B cell (primary cell): Measurements from ENCODE around the gene RTP1. TPM values are rescaled to one million over a fixed set of nuclear protein-coding genes. Genes with fewer than 3 reads are reported as not detected.

Experiments
- ATAC-seq: fragments of 200-7000 bp; cut with Tn5 transposase; one replicate; pipeline ENCODE4 v1.10.0; 2021; ENCODE audit warnings: low read depth, mild to moderate bottlenecking, moderate number of reproducible peaks, moderate library complexity
- CTCF ChIA-PET: fragments of 350-600 bp; sonication (Branson Sonifier 250); formaldehyde crosslinking; loops from one replicate; lab custom pipeline; 2021; ENCODE audit warnings: antibody characterized with exemption, inconsistent platforms; lab: Charles Lee
- POLR2A ChIA-PET: fragments of 350-600 bp; sonication (Branson Sonifier 250); formaldehyde crosslinking; loops from one replicate; lab custom pipeline; 2021; ENCODE audit warnings: antibody characterized with exemption; lab: Charles Lee
- DNase-seq: peaks from one replicate; pipeline ENCODE4 v3.0.0; 2013
- H2AFZ ChIP-seq: 2 replicates; pipeline ENCODE4 v1.6.1; 2012; ENCODE audit warnings: mild to moderate bottlenecking, low read depth, low read length; ENCODE audit not compliant: insufficient read depth, poor library complexity, severe bottlenecking
- H3K27ac ChIP-seq, 2 donors: 1 replicate in 1 of 2; 2 replicates in 1 of 2; pipeline ENCODE4 v1.5.1; 2012 to 2013; ENCODE audit warnings: low read length in 2 of 2, mild to moderate bottlenecking in 2 of 2, moderate library complexity in 1 of 2
- H3K27me3 ChIP-seq, 4 experiments: fragments of 200-600 bp in 1 of 4; sonication (generic) in 1 of 4; replicated peaks in 1 of 4; 1 replicate in 2 of 4; 2 replicates in 2 of 4; pipeline versions ENCODE4 v1.6.1 to v1.7.0; 2013 to 2016; ENCODE audit warnings: low read length in 3 of 4, mild to moderate bottlenecking in 2 of 4, mixed read lengths in 1 of 4, moderate library complexity in 1 of 4; ENCODE audit not compliant: insufficient read depth in 4 of 4, control insufficient read depth in 3 of 4; ENCODE audit errors: control extremely low read depth in 1 of 4
- H3K36me3 ChIP-seq, 2 experiments: replicated peaks in 1 of 2; 1 replicate in 1 of 2; 2 replicates in 1 of 2; pipeline versions ENCODE4 v1.6.1 to v1.7.1; 2013; ENCODE audit warnings: low read length in 1 of 2; ENCODE audit not compliant: insufficient read depth in 2 of 2, control insufficient read depth in 1 of 2; ENCODE audit errors: control extremely low read depth in 1 of 2, extremely low read depth in 1 of 2
- H3K4me1 ChIP-seq, 2 donors: fragments of 200-600 bp in 1 of 2; sonication (generic) in 1 of 2; 1 replicate in 1 of 2; 2 replicates in 1 of 2; pipeline versions ENCODE4 v1.5.1 to v1.6.1; 2013 to 2017; ENCODE audit warnings: low read length in 2 of 2; ENCODE audit not compliant: control insufficient read depth in 2 of 2, insufficient read depth in 2 of 2
- H3K4me2 ChIP-seq: replicated peaks from 2 replicates; pipeline ENCODE3; 2012; ENCODE audit warnings: mild to moderate bottlenecking, low read depth, low read length; ENCODE audit not compliant: poor library complexity, severe bottlenecking
- H3K4me3 ChIP-seq, 5 experiments: fragments of 200-600 bp in 1 of 5; sonication (generic) in 1 of 5; 1 replicate in 3 of 5; 2 replicates in 2 of 5; pipeline versions ENCODE4 v1.5.1 to v1.7.0; 2011 to 2016; ENCODE audit warnings: low read length in 4 of 5, mild to moderate bottlenecking in 4 of 5, low read depth in 2 of 5, control low read depth in 1 of 5, moderate library complexity in 1 of 5; ENCODE audit not compliant: insufficient read depth in 1 of 5; ENCODE audit errors: control extremely low read depth in 1 of 5, extremely low read depth in 1 of 5
- H3K79me2 ChIP-seq: fragments of 200-600 bp; sonication (generic); one replicate; pipeline ENCODE4 v1.6.0; 2016; ENCODE audit warnings: low read length; ENCODE audit not compliant: control insufficient read depth, insufficient read depth
- H3K9ac ChIP-seq: fragments of 200-600 bp; sonication (generic); 2 replicates; pipeline ENCODE4 v1.6.1; 2017; ENCODE audit warnings: mild to moderate bottlenecking, low read length, moderate library complexity
- H3K9me3 ChIP-seq, 3 donors: one replicate each; pipeline versions ENCODE4 v1.6.1 to v1.7.1; 2013; ENCODE audit warnings: low read length in 2 of 3; ENCODE audit not compliant: control insufficient read depth in 2 of 3, insufficient read depth in 1 of 3; ENCODE audit errors: control extremely low read depth in 1 of 3
- H4K20me1 ChIP-seq: 2 replicates; pipeline ENCODE4 v1.6.0; 2012; ENCODE audit warnings: mild to moderate bottlenecking, low read length; ENCODE audit not compliant: insufficient read depth, control insufficient read depth, poor library complexity, severe bottlenecking
- H3K27ac Mint-ChIP-seq: one replicate; pipeline ENCODE4 v1.8.0; 2021; ENCODE audit warnings: mixed read lengths
- H3K27me3 Mint-ChIP-seq: one replicate; pipeline ENCODE4 v1.8.0; 2021; ENCODE audit warnings: mixed read lengths
- H3K4me1 Mint-ChIP-seq: one replicate; pipeline ENCODE4 v1.8.0; 2021; ENCODE audit warnings: mixed read lengths
- H3K4me3 Mint-ChIP-seq: one replicate; pipeline ENCODE4 v1.8.0; 2021; ENCODE audit warnings: mixed read lengths
- H3K9me3 Mint-ChIP-seq: one replicate; pipeline ENCODE4 v1.8.0; 2022; ENCODE audit warnings: mixed read lengths; ENCODE audit not compliant: insufficient read depth
- CTCF ChIP-seq: fragments of 200-600 bp; IDR thresholded peaks from one replicate; pipeline ENCODE4 v1.8.0; 2022; ENCODE audit warnings: antibody characterized with exemption, mild to moderate bottlenecking
- EZH2 ChIP-seq: IDR thresholded peaks from 2 replicates; pipeline ENCODE4 v1.6.1; 2012; ENCODE audit warnings: borderline replicate concordance, low read depth, mild to moderate bottlenecking, moderate library complexity, low read length; ENCODE audit not compliant: insufficient read depth, poor library complexity, severe bottlenecking
- WGBS: methylation state at CpG from one replicate; pipeline ENCODE4 v1.1.5; 2013; ENCODE audit warnings: missing lambda C conversion rate; ENCODE audit not compliant: insufficient coverage; 5-methylcytosine and 5-hydroxymethylcytosine counted together
- intact Hi-C: fragments of 100-400 bp; cut with micrococcal nuclease; formaldehyde crosslinking; loops from one replicate; pipeline ENCODE4 v1.10.0; 2022
- polyA plus RNA-seq: library from polyadenylated mRNA; depleted of rRNA; stranded (reverse); fragments of >200 nt; gene quantifications from 2 replicates; pipeline ENCODE4 v1.2.3, GENCODE V29; 2012
- total RNA-seq, 2 donors: library from RNA; stranded (reverse); fragments of 120-200 nt in 1 of 2; gene quantifications; 1 replicate in 1 of 2; 2 replicates in 1 of 2; pipeline versions ENCODE4 v1.2.3 to v1.2.4, GENCODE V29; 2013 to 2022

RTP1 gene
- total and polyA plus RNA-seq, 2 donors (not counting 1 experiment from before 2014, with no cell fraction given) = not detected

DNA sequence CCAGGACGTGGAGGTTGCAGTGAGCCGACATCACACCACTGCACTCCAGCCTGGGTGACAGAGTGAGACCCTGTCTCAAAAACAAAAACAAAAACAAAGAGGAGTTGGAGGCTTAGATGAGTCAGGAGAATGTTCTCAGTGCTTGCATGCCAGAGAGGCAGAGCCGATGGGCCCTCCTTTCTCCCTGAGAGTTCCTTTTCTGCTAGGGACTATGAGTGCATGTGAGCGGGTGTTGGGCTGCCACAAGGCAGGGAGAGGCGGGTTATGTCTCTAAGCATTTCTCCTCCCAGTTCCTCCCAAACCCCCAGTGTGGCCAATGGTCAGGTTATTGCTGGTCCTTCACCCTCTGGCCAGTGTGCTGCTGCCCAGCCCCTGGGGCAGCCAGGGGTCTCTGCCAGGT lies 45.1 kb downstream of the RTP1 start:
- WGBS = 100% methylated on average over 3 of the region's 5 CpGs
- Histone ChIP-seq H3K9ac (no peak overlapping the region), H2AFZ (no peak overlapping the region), H3K27me3 (peaks cover 0 to 6% (median 0%) of the 10 kb centered on the region in 4 experiments), H3K4me1 (no peaks in the 10 kb centered on the region), H3K79me2 (no peaks in the 10 kb centered on the region), H4K20me1 (no peaks in the 10 kb centered on the region), H3K36me3 (no peaks in the 10 kb centered on the region), H3K4me2 (no peak overlapping the region), H3K4me3 (no peak overlapping the region), H3K27ac (no peak overlapping the region), H3K9me3 (no peaks in the 10 kb centered on the region)
- Mint-ChIP-seq H3K4me3 (no peak overlapping the region), H3K9me3 (no peaks in the 10 kb centered on the region), H3K27me3 (peaks cover 14% of the 10 kb centered on the region), H3K27ac (no peak overlapping the region), H3K4me1 (peaks cover 3% of the 10 kb centered on the region)
- intact Hi-C loops = no loop called here
- ATAC-seq (no peak), DNase-seq (no peak)
- POLR2A ChIA-PET = no interaction called here
- CTCF ChIA-PET = no interaction called here
- TF ChIP-seq EZH2 (no peak), CTCF (no peak)

- Mint-ChIP-seq H3K4me1 (peaks cover 3% of the 10 kb centered on the region), H3K4me3 (no peak overlapping the region), H3K9me3 (no peaks in the 10 kb centered on the region), H3K27me3 (peaks cover 14% of the 10 kb centered on the region), H3K27ac (no peak overlapping the region)
- Histone ChIP-seq H3K9me3 (no peaks in the 10 kb centered on the region), H3K27ac (no peak overlapping the region), H4K20me1 (no peaks in the 10 kb centered on the region), H2AFZ (no peak overlapping the region), H3K79me2 (no peaks in the 10 kb centered on the region), H3K4me2 (no peak overlapping the region), H3K36me3 (no peaks in the 10 kb centered on the region), H3K4me3 (no peak overlapping the region), H3K9ac (no peak overlapping the region), H3K27me3 (peaks cover 0 to 6% (median 0%) of the 10 kb centered on the region in 4 experiments), H3K4me1 (no peaks in the 10 kb centered on the region)
- no peak for DNase-seq
- TF ChIP-seq CTCF (no peak), EZH2 (no peak)
- WGBS = 93% methylated on average over 2 of the region's 4 CpGs
- ATAC-seq = no peak
- ChIA-PET POLR2A (no interaction called here), CTCF (no interaction called here)
- intact Hi-C loops = no loop called here
These were observed 45.6 kb downstream of the RTP1 start for GRCh38 chr3:187242900-187243299.
